Testis (tissue), 3 donors: ENCODE measurements around the gene RASGEF1B. TPM values are rescaled to one million over a fixed set of nuclear protein-coding genes. Genes with fewer than 3 reads are reported as not detected.

Experiments
- DNase-seq: peaks from one replicate; pipeline ENCODE4 v3.0.0-alpha.2; 2019
- H3K27ac ChIP-seq, 2 donors: fragments of 200-600 bp; sonication (generic); one replicate each; pipeline ENCODE4 v1.5.1; 2019
- H3K27me3 ChIP-seq: fragments of 200-600 bp; sonication (generic); one replicate; pipeline ENCODE4 v1.5.1; 2019
- H3K36me3 ChIP-seq: fragments of 200-600 bp; sonication (generic); one replicate; pipeline ENCODE4 v1.5.1; 2017; ENCODE audit warnings: low read depth; ENCODE audit errors: missing control alignments
- H3K4me1 ChIP-seq: fragments of 200-600 bp; sonication (generic); one replicate; pipeline ENCODE4 v1.5.1; 2019
- H3K4me3 ChIP-seq, 2 donors: fragments of 200-600 bp; sonication (generic); one replicate each; pipeline ENCODE4 v1.5.1; 2017 to 2019
- H3K9me3 ChIP-seq: fragments of 200-600 bp; sonication (generic); one replicate; pipeline ENCODE4 v1.5.1; 2017
- POLR2A ChIP-seq: fragments of 450-650 bp; IDR thresholded peaks from one replicate; pipeline ENCODE4 v1.6.1; 2017; ENCODE audit warnings: antibody characterized with exemption, mild to moderate bottlenecking, moderate library complexity
- WGBS, 2 donors: methylation state at CpG; one replicate each; pipeline ENCODE4 v1.1.5; 2018; 5-methylcytosine and 5-hydroxymethylcytosine counted together
- intact Hi-C: fragments of 100-400 bp; cut with DNase I; formaldehyde crosslinking; loops from one replicate; pipeline ENCODE4 v1.15.1; 2023; ENCODE audit warnings: low total_unique reads
- polyA plus RNA-seq: library from polyadenylated mRNA; stranded (reverse); fragments of 350-450 nt; fragmentation: Illumina TruSeq; extraction: RNeasy Lipid Tissue Mini Kit (QIAGEN cat#74804); gene quantifications from one replicate; pipeline ENCODE4 v1.2.3, GENCODE V29; 2014; ENCODE audit warnings: low read depth, low replicate concordance; ENCODE audit not compliant: insufficient read depth
- total RNA-seq, 2 donors: library from RNA; depleted of rRNA; stranded (reverse); fragments of >200 nt; gene quantifications; one replicate each; pipeline ENCODE4 v1.2.3, GENCODE V29; 2016
- TF ChIP-seq, protein P1 (sequence below), 3 experiments: fragments of 450-650 bp in 2 of 3; fragments of 200-600 bp in 1 of 3; sonication (generic) in 1 of 3; IDR thresholded peaks; one replicate each; pipeline ENCODE4 v1.5.1; 2016 to 2019; ENCODE audit warnings: antibody characterized with exemption in 3 of 3, mild to moderate bottlenecking in 2 of 3, moderate library complexity in 1 of 3

The RASGEF1B gene
- total and polyA plus RNA-seq, 3 donors from 2014 or later = 5.3 to 13.0 (median 5.5) TPM

DNA sequence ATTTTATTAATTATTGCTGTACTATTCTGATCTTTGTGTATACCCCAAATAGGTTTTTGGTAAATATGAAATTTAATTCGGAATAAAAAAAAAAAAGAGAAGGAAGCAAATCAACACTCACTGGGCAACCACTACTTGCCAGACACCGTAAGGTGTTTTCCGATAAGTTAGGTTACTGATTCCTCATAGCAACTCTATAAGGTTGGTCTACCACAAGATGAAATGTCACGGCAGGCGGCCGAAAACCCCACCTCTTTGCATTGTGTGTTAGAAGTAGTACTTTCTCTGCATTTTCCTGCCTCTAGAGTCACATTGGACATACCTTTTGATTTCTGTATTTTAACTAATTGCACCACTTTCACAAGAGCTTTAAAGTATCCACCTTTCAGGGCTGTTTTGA is 44.5 kb upstream of the RASGEF1B start:
- TF ChIP-seq, protein P1, sequence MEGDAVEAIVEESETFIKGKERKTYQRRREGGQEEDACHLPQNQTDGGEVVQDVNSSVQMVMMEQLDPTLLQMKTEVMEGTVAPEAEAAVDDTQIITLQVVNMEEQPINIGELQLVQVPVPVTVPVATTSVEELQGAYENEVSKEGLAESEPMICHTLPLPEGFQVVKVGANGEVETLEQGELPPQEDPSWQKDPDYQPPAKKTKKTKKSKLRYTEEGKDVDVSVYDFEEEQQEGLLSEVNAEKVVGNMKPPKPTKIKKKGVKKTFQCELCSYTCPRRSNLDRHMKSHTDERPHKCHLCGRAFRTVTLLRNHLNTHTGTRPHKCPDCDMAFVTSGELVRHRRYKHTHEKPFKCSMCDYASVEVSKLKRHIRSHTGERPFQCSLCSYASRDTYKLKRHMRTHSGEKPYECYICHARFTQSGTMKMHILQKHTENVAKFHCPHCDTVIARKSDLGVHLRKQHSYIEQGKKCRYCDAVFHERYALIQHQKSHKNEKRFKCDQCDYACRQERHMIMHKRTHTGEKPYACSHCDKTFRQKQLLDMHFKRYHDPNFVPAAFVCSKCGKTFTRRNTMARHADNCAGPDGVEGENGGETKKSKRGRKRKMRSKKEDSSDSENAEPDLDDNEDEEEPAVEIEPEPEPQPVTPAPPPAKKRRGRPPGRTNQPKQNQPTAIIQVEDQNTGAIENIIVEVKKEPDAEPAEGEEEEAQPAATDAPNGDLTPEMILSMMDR (IDR thresholded peaks at IDR 0.05) = no peak
- TF ChIP-seq POLR2A = no peak
- no peak for DNase-seq
- no peaks in the 10 kb centered on the region for H3K4me1 ChIP-seq
- WGBS, 2 donors = 94 to 98% methylated on average over 6 of the region's 6 CpGs
- no peaks in the 10 kb centered on the region for H3K9me3 ChIP-seq
- intact Hi-C loops = no loop called here
- H3K36me3 ChIP-seq = no peaks in the 10 kb centered on the region
- H3K27me3 ChIP-seq = no peaks in the 10 kb centered on the region
- H3K4me3 ChIP-seq = no peak overlapping the region
- no peak overlapping the region for H3K27ac ChIP-seq

DNA sequence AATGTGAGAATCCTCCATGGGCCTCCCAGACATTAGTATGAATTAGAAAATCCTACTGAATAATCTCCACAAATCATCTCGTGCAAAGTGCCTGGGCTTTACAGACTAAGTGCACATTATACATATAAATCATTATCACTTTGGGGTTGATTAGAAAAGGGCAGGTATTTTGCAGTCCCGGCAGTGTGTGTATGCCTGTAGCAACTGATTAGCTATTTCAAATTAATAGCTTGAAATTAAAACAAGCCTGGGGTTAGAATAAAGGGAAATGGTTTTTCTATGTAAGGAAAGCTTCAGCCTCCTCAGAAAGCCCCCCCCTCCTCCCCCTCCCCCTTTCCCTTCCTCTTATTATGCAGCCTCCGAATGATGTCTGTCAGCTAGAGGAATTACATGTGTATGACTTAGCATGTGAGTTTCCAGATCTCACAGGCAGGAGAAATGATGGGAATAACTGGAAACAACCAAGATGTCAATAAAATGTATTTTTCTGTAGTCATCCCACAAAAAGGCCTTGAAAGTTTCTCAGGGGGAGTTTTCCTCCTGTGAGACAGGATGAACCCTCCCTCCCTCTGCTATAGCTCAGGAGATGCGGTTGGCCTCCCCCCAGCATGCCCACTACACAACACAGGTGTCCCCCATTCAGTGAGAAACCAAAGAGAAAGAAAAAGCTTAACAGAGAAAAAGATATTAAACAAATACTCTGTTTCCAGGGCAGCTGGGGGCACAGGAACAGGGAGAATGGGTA is 41.2 kb upstream of the RASGEF1B start:
- 51 to 57% methylated on average over 4 of the region's 4 CpGs for WGBS, 2 donors
- intact Hi-C loops = no loop called here
- H3K27ac ChIP-seq = no peak overlapping the region

DNA sequence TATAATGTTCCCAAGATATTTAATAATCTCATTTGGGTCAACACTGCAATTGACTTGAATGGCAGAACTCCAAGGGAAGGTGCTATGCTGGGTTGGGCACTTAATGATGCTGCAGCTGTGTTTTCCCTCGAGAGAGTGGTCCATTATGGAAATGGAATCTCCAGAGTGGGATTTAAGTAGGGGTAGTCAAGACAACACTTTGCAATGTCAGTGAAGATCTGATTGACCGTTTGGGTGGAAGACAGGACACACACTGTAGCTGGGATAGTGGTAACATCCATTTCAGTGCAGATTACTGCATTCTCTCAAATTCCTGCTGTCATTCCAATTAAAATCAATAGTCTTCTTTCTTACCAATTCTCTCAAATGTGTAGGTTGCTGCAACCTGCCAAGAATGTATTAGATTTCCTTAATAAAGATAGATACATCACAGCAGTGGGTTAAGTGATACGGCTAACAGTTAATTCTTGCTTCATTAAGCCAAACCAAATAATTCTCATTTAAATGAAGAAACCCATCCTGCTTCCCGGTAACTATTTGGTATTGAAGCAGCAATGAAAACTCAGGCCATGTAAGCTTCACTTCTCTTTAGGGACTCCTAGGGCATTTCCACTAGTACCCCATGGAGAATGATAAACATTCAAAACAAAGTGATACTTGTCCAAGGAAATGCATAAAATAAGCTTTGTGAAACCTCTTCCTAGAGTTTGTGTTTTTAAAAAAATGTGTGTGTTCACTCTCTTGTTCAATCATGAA is 40.5 kb upstream of the RASGEF1B start:
- DNase-seq = no peak
- no peaks in the 10 kb centered on the region for H3K27me3 ChIP-seq
- intact Hi-C loops = no loop called here
- no peaks in the 10 kb centered on the region for H3K4me1 ChIP-seq
- no peaks in the 10 kb centered on the region for H3K9me3 ChIP-seq
- no peak overlapping the region for H3K27ac ChIP-seq
- no peaks in the 10 kb centered on the region for H3K36me3 ChIP-seq
- 80 to 90% methylated on average over 4 of the region's 4 CpGs for WGBS, 2 donors
- no peak overlapping the region for H3K4me3 ChIP-seq
- TF ChIP-seq POLR2A = no peak
- TF ChIP-seq, protein P1 (IDR thresholded peaks at IDR 0.05) = no peak

More for the DNA sequence above, 41.2 kb upstream of the RASGEF1B start:
- Histone ChIP-seq H3K27me3 (no peaks in the 10 kb centered on the region), H3K9me3 (no peaks in the 10 kb centered on the region), H3K36me3 (no peaks in the 10 kb centered on the region), H3K4me1 (no peaks in the 10 kb centered on the region), H3K4me3 (no peak overlapping the region)
- TF ChIP-seq POLR2A = no peak
- TF ChIP-seq, protein P1 (IDR thresholded peaks at IDR 0.05) = no peak
- no peak for DNase-seq

DNA sequence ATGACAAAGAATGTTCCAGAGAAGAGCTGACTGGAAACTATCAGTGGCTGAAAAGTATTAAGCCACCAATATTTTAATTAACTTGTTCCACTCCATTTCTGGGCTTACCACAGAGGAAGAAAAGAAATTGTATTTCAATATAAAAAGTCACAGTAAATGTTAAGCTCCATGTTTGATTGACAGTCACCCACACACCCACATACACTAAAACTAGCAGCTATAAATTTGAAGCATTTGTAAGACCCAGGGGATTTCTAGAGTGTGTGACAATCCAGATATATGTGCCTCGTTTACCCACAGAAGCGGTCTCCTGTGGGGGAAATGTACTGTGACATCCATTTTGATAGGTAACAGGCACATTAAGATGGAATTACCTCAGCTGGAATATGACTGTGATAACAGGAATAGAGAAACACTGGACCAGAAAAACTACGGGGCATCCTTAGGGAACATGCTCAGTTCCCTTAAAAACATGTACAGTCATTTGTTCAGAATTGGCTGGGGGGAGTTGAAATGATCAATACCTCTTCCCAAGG is 39.0 kb upstream of the RASGEF1B start:
- no peak for DNase-seq
- H3K27me3 ChIP-seq = no peaks in the 10 kb centered on the region
- H3K9me3 ChIP-seq = no peaks in the 10 kb centered on the region
- no peak overlapping the region for H3K27ac ChIP-seq
- H3K4me3 ChIP-seq = no peak overlapping the region
- no peaks in the 10 kb centered on the region for H3K4me1 ChIP-seq
- H3K36me3 ChIP-seq = no peaks in the 10 kb centered on the region
- WGBS, 2 donors = 82 to 84% methylated on average over 3 of the region's 3 CpGs
- TF ChIP-seq, protein P1 (IDR thresholded peaks at IDR 0.05) = no peak
- no peak for TF ChIP-seq POLR2A
- intact Hi-C loops = no loop called here
